Panc1 (cell line): ENCODE data around the gene ZSCAN20.

Experiments
- CTCF ChIP-seq: fragments of 450-650 bp; IDR thresholded peaks from 2 replicates; pipeline ENCODE4 v1.5.1; 2017; ENCODE audit warnings: mild to moderate bottlenecking
- POLR2AphosphoS5 ChIP-seq: IDR thresholded peaks from 2 replicates; pipeline ENCODE4 v1.6.1; 2012; ENCODE audit warnings: mild to moderate bottlenecking, low read depth, low read length, moderate library complexity
- REST ChIP-seq, 2 experiments: IDR thresholded peaks; 2 replicates each; pipeline ENCODE4 v1.6.1; 2011 to 2012; ENCODE audit warnings: low read depth in 2 of 2, control low read depth in 1 of 2, low read length in 1 of 2, mild to moderate bottlenecking in 1 of 2, moderate library complexity in 1 of 2; ENCODE audit not compliant: insufficient read depth in 1 of 2
- SIN3A ChIP-seq: IDR thresholded peaks from 2 replicates; pipeline ENCODE4 v1.6.1; 2012; ENCODE audit warnings: low read depth, mild to moderate bottlenecking, low read length, moderate library complexity, borderline replicate concordance; ENCODE audit not compliant: insufficient read depth
- TCF7L2 ChIP-seq: IDR thresholded peaks from 2 replicates; pipeline ENCODE4 v1.6.1; 2011; ENCODE audit warnings: mild to moderate bottlenecking, low read depth, low read length, inconsistent platforms

- no peak for TF ChIP-seq CTCF
- TF ChIP-seq POLR2AphosphoS5: no peak
- TF ChIP-seq TCF7L2: no peak
- TF ChIP-seq REST (IDR thresholded peaks at IDR 0.05; ENCODE audit: insufficient read depth in 1 of 2, low read depth in 2 of 2, low read length in 1 of 2): no peak
- TF ChIP-seq SIN3A: no peak
These were observed 12.3 kb upstream of the ZSCAN20 start for GRCh38 chr1:33460144-33460543.
